Fibroblast of pulmonary artery (primary cell): ENCODE measurements around the gene TRMT44.

Experiments used
- DNase-seq: peaks from one replicate; pipeline ENCODE4 v3.0.0-alpha.2; 2010; ENCODE audit warnings: low read depth
- H3K4me3 ChIP-seq: replicated peaks from 2 replicates; pipeline ENCODE4 v1.5.1; 2011; ENCODE audit warnings: low read depth, mild to moderate bottlenecking, control low read depth, low read length, moderate library complexity
- TF ChIP-seq, protein P1 (sequence below): IDR thresholded peaks from 2 replicates; pipeline ENCODE4 v1.5.1; 2011; ENCODE audit warnings: mild to moderate bottlenecking, control low read depth, low read length, inconsistent platforms; ENCODE audit errors: missing control alignments

The TRMT44 gene

DNA sequence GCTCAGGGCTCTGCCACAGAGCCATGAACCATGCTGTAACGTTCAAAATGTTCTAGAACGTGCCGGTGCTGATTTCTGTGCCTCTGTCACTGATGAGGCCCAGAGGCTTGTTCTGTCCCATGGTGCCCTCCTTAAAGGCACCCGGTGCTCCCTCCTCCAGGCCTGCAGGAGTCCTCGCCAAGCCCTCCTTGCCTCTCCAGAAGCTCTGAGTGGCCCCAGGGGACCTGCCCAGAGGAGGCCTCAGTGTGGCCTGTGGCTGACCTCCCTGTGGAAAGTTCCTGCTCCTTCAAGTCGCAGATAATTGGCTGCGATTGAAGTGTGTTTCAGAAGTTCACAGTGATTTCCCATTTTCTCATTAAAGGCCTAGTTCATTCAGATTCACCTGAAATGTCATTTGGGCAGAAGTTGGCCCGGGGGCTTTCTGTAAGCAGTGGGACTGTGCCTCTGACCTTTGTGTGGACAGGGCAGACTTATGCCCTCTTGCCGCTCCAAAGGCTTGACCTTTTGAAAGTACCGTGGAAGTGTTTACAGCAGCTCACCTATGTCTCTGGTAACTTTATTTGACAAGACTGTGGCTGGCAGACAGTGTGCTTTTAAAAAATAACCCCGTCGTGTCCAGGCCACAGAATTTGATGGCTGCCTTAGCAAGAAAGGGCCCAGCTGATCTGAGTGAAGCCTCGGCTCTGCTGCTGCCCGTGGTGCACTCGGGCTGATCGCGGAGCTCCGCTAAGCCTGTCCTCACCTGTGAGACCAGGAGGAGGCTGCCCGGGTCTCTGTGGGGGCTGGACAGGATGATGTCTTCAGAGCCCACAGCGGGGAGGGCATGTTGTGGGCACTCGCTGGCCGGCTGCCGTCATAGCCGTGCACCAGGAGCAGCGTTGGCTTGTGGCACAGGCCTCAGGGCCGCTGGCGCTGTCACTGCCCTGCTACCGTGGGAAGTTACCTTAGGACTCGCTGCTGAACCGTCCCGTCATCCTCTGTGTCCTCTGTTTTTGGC, 25.3 kb downstream of the TRMT44 start:
- no peak for DNase-seq
- H3K4me3 ChIP-seq, result no peak overlapping the region
- TF ChIP-seq, protein P1, sequence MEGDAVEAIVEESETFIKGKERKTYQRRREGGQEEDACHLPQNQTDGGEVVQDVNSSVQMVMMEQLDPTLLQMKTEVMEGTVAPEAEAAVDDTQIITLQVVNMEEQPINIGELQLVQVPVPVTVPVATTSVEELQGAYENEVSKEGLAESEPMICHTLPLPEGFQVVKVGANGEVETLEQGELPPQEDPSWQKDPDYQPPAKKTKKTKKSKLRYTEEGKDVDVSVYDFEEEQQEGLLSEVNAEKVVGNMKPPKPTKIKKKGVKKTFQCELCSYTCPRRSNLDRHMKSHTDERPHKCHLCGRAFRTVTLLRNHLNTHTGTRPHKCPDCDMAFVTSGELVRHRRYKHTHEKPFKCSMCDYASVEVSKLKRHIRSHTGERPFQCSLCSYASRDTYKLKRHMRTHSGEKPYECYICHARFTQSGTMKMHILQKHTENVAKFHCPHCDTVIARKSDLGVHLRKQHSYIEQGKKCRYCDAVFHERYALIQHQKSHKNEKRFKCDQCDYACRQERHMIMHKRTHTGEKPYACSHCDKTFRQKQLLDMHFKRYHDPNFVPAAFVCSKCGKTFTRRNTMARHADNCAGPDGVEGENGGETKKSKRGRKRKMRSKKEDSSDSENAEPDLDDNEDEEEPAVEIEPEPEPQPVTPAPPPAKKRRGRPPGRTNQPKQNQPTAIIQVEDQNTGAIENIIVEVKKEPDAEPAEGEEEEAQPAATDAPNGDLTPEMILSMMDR, result no peak

DNA sequence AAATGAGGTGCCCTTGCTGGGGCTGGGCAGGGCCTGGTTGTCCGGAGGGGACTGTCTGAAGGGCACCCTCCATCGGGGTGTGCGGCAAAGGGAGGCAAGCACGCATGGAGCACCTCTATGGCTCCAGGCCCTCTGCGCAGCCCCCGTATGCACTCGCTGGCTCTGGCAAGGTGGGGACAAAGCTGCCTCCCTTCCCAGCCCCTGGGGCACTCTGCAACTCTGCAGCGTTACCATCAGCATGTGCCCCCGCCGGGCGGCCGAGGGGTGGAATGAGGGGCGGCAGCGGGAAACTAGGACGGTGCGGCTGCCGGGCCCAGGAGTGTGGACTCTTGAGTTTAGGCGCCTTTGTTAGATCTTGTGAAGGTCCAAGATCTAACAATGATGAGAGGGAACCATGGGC, 26.4 kb downstream of the TRMT44 start:
- TF ChIP-seq, protein P1, result no peak
- no peak for DNase-seq
- no peak overlapping the region for H3K4me3 ChIP-seq

DNA sequence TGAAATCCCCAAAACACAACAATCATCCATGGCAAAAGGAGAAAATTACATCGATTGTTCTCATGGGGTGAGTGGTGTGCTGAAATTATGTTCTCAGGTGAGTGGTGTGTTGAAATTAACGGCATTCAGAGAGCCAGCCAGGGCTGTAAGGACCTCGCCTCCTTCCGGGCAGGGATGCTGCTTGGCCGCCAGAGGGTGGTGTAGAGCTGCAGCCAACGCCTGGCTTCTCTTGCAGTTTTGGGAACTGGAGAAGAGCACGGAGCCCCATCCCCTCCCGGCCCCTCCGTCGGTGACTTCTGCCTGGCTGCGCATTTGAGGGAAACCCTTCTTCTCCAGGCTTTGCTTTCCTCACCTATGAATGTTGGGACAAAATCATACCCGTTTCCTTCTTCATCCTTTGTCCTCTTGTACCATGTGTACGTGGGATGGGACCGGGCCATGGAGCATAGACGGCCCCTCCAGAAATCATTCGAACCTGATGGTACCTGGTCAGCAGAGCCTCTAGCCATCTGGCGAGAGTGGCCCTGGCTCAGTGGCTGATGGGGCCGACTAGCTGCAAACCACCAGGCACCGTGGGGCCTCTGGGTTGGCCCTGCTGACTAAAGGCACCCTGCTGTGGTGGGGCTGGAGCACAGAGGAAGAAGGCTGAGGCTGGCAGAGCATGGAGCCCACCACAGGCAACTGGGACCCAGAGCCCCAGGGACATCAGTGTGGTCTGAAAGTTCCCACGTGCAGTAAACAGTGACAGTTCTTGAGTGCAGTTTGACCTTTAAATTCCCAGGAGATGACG, 28.4 kb downstream of the TRMT44 start:
- peak; percentile 69 for DNase-seq
- TF ChIP-seq, protein P1, result peak; percentile 99
- H3K4me3 ChIP-seq, result no peak overlapping the region

DNA sequence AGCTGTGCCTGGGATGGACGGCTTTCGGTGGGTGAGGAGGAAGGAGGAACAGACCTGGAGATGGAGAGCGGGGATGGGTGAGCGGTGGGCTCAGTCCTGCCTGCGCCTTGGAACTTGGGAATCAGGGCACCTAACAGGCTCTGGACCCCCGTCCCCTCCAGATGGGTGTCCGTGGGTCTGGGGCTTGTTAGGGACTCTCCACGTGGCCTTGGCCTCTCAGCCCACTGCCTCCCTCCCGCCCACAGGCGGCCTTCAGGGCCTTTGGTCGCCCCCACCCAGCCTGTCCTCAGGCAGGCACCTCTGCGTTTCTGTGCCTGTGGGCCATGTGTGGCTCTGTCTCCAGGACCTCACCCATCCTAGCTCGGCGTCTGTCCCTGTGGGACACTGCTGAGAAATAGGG, 29.0 kb downstream of the TRMT44 start:
- no peak overlapping the region for H3K4me3 ChIP-seq
- DNase-seq, result no peak
- TF ChIP-seq, protein P1, result no peak

DNA sequence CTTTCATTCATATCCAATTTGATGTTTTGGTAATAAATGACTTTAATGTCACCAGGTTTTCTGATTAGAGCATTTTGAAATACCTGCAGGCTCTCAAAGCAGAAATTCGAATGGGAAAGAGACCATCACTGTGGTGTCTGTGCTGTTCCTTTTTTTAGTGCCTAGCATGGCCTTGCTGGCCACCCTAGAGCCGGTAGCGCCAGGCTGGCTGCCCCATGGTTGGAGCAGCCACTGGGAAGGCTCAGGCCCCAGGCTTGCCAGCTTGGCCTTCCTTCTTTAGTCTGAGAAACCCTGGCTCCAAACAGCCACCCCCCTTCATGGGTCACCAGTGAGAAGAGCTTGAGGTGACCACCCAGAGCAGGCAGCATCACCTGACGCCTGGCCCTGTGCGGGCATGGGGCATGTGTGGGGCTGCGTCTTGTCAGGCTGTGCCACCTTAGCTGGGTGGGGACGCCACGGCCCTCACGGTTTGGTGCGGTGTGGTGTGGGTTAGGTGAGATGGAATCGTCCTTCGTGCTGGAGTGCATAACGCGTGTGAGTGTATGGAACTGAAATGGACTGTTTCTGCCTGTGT, 30.0 kb downstream of the TRMT44 start:
- no peak overlapping the region for H3K4me3 ChIP-seq
- TF ChIP-seq, protein P1, result no peak
- DNase-seq, result no peak

DNA sequence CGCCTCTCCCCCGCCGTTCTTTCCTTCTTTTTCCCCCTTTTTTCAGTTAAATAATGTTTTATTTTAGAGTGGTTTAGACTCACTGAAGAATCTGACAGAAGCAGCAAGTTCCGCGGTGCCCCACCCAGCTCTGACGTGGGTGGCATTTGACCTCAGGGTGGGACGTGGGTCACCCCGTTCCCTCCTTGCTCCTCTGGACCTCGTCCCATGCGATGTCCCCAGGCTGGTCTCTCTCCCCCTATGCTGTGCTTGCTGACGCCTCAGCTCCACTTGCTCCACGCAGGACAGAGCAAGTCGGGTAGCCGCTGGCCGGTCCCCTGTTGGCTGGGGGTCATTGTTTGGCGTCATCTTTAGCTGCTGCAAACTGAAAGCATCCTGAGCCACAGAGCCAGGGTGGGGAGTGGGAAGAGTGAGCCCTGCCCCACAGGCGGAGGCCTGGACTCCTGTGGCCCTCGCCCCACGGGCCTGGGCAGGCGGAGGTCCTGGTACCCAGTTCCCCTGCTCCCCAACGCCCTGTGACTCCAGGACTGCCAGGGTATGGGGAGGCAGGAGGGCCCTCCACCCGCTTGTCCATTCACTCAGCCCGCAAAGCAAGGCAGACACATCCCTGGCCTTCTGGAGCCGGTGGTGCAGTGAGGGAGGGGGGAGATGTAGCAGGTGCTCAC, 30.8 kb downstream of the TRMT44 start:
- DNase-seq, result no peak
- H3K4me3 ChIP-seq, result no peak overlapping the region
- TF ChIP-seq, protein P1, result no peak
